PC-9 (cell line): ENCODE data around the gene PCSK5. TPM values are rescaled to one million over a fixed set of nuclear protein-coding genes. Genes with fewer than 3 reads are reported as not detected.
"Not testable (repeated sequence)": the region's sequence is repeated elsewhere in the genome, so short reads cannot be mapped to it uniquely, and the experiment has no call there.

Experiments
- BruUV-seq: library from RNA; stranded (reverse); fragments of 400-500 nt; replicated peaks from 2 replicates; lab custom pipeline; 2021; lab: Mats Ljungman, UMichigan
- CTCF ChIA-PET: fragments of 300-600 bp; sonication (Branson Sonifier 250); formaldehyde crosslinking; loops from one replicate; lab custom pipeline; 2022; ENCODE audit warnings: antibody characterized with exemption; lab: Charles Lee
- POLR2A ChIA-PET: fragments of 300-600 bp; sonication (Branson Sonifier 250); formaldehyde crosslinking; loops from one replicate; lab custom pipeline; 2022; ENCODE audit warnings: antibody characterized with exemption; ENCODE audit not compliant: unreplicated experiment; lab: Charles Lee
- DNase-seq, 2 experiments: peaks; one replicate each; pipeline versions ENCODE4 v3.0.0 to v3.0.0-alpha.2; 2015 to 2022; ENCODE audit warnings: mixed read lengths in 1 of 2
- H2AFZ ChIP-seq: fragments of 200-600 bp; sonication (generic); 2 replicates; pipeline ENCODE4 v1.8.1; 2017; ENCODE audit warnings: antibody characterized with exemption
- H3F3A ChIP-seq: fragments of 200-600 bp; sonication (generic); 2 replicates; pipeline ENCODE4 v1.8.1; 2017; ENCODE audit warnings: antibody characterized with exemption, mild to moderate bottlenecking, low read depth; ENCODE audit not compliant: insufficient read depth
- H3K27ac ChIP-seq: fragments of 200-600 bp; sonication (generic); 2 replicates; pipeline ENCODE4 v1.6.1; 2016; ENCODE audit warnings: mixed run types
- H3K27me3 ChIP-seq: fragments of 200-600 bp; sonication (generic); 2 replicates; pipeline ENCODE4 v1.6.1; 2016; ENCODE audit warnings: low read depth, mixed run types; ENCODE audit not compliant: insufficient read depth
- H3K36me3 ChIP-seq: fragments of 200-600 bp; sonication (generic); 2 replicates; pipeline ENCODE4 v1.6.1; 2016; ENCODE audit warnings: low read depth, mixed run types
- H3K4me1 ChIP-seq: fragments of 200-600 bp; sonication (generic); replicated peaks from 2 replicates; pipeline ENCODE4 v1.6.1; 2016; ENCODE audit warnings: mixed run types; ENCODE audit not compliant: insufficient read depth
- H3K4me2 ChIP-seq: fragments of 200-600 bp; sonication (generic); 2 replicates; pipeline ENCODE4 v1.6.1; 2017; ENCODE audit warnings: mixed run types
- H3K4me3 ChIP-seq: fragments of 200-600 bp; sonication (generic); 2 replicates; pipeline ENCODE4 v1.6.1; 2016; ENCODE audit warnings: mixed run types
- H3K79me2 ChIP-seq: fragments of 200-600 bp; sonication (generic); 2 replicates; pipeline ENCODE4 v1.6.1; 2017; ENCODE audit warnings: low read depth, mixed run types
- H3K9me2 ChIP-seq: fragments of 200-600 bp; sonication (generic); 2 replicates; pipeline ENCODE4 v1.8.1; 2017; ENCODE audit warnings: mild to moderate bottlenecking; ENCODE audit not compliant: insufficient read depth
- H3K9me3 ChIP-seq: fragments of 200-600 bp; sonication (generic); 2 replicates; pipeline ENCODE4 v1.8.1; 2016; ENCODE audit warnings: low read depth; ENCODE audit not compliant: insufficient read depth
- H4K20me1 ChIP-seq: fragments of 200-600 bp; sonication (generic); 2 replicates; pipeline ENCODE4 v1.8.1; 2017; ENCODE audit not compliant: insufficient read depth
- EZH2 ChIP-seq: fragments of 200-600 bp; sonication (generic); IDR thresholded peaks from 2 replicates; pipeline ENCODE4 v1.8.0; 2017; ENCODE audit warnings: antibody characterized with exemption, low read depth
- intact Hi-C: fragments of 100-400 bp; cut with micrococcal nuclease; formaldehyde crosslinking; loops from one replicate; pipeline ENCODE4 v1.10.0; 2022; ENCODE audit not compliant: unreplicated experiment
- total RNA-seq: library from RNA; stranded (reverse); gene quantifications from 2 replicates; pipeline ENCODE4 v1.2.3, GENCODE V29; 2021
- TF ChIP-seq, protein P1 (sequence below): fragments of 200-600 bp; sonication (generic); conservative IDR thresholded peaks from 2 replicates; pipeline ENCODE4 v1.6.1; 2017; ENCODE audit warnings: mixed run types, antibody characterized with exemption, mild to moderate bottlenecking, moderate library complexity

Gene PCSK5
- total RNA-seq, 1 experiment from 2014 or later: 8.2 TPM

DNA sequence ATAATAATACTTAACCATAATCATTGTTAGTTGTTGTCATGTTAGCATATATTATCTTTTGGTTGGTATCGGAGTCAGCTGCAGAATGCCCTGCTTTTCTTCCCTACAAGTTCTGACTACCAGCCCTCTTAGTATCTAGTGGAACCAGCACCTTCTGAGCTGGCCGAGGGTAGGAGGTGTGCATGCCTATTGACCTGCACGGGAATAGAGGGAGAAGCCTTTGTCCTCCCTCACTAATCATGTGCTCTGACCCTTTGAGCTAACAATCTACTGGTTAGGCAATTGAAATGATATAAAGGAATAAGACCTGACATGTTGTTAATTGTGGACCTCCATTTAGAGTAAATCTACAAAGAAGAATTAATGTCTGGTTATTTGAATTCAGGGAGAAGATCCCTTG lies 4.1 kb downstream of the PCSK5 start:
- Histone ChIP-seq H2AFZ (no peak overlapping the region), H3K4me3 (peak overlapping the region; percentile 76; the same call in 1 of the 2 replicates), H3K4me2 (peak overlapping the region; percentile 97; the same call in 1 of the 2 replicates), H3F3A (peaks cover 19% of the 10 kb centered on the region), H3K9me3 (no peaks in the 10 kb centered on the region), H4K20me1 (no peaks in the 10 kb centered on the region), H3K79me2 (peaks cover 74% of the 10 kb centered on the region), H3K27ac (no peak overlapping the region), H3K36me3 (no peaks in the 10 kb centered on the region), H3K4me1 (peaks cover 24% of the 10 kb centered on the region), H3K9me2 (no peaks in the 10 kb centered on the region), H3K27me3 (no peaks in the 10 kb centered on the region)
- ChIA-PET POLR2A (no interaction called here), CTCF (no interaction called here)
- no peak for DNase-seq
- no TSS peak for BruUV-seq
- intact Hi-C loops: loop anchor here (10.0 kb wide), 1 partner anchor 480 kb away; no protein-coding TSS in a partner anchor
- no peak for TF ChIP-seq EZH2
- TF ChIP-seq, protein P1, sequence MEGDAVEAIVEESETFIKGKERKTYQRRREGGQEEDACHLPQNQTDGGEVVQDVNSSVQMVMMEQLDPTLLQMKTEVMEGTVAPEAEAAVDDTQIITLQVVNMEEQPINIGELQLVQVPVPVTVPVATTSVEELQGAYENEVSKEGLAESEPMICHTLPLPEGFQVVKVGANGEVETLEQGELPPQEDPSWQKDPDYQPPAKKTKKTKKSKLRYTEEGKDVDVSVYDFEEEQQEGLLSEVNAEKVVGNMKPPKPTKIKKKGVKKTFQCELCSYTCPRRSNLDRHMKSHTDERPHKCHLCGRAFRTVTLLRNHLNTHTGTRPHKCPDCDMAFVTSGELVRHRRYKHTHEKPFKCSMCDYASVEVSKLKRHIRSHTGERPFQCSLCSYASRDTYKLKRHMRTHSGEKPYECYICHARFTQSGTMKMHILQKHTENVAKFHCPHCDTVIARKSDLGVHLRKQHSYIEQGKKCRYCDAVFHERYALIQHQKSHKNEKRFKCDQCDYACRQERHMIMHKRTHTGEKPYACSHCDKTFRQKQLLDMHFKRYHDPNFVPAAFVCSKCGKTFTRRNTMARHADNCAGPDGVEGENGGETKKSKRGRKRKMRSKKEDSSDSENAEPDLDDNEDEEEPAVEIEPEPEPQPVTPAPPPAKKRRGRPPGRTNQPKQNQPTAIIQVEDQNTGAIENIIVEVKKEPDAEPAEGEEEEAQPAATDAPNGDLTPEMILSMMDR: no peak

DNA sequence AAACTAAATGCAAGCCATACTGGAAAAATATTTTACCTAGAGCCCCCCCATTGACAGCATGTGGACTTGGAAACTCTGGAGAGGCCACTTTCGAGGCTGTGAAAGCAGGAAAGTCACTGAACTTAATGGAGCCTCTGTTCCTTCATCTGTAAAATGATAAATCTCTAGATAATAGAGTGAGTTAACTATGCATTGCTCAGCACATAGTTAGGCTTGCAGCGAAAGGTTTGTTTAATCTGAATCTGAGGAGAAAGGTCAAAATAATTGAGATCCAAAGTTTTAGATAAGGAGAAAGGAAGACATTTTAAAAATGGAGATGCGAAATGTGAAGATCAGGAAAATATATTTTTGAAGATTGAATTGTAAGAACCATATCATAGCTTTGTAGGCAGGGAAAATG lies 4.6 kb downstream of the PCSK5 start:
- Histone ChIP-seq H3K79me2 (peaks cover 80% of the 10 kb centered on the region), H3K36me3 (no peaks in the 10 kb centered on the region), H3K27ac (no peak overlapping the region), H3K9me3 (no peaks in the 10 kb centered on the region), H2AFZ (no peak overlapping the region), H3K4me1 (peaks cover 24% of the 10 kb centered on the region), H3K27me3 (no peaks in the 10 kb centered on the region), H3K4me2 (peak overlapping the region; percentile 97; the same call in 1 of the 2 replicates), H3K9me2 (no peaks in the 10 kb centered on the region), H3K4me3 (no peak overlapping the region), H3F3A (peaks cover 18% of the 10 kb centered on the region), H4K20me1 (no peaks in the 10 kb centered on the region)
- TF ChIP-seq, protein P1: no peak
- no peak for TF ChIP-seq EZH2
- BruUV-seq: no TSS peak
- intact Hi-C loops: loop anchor here (10.0 kb wide), 1 partner anchor 480 kb away; no protein-coding TSS in a partner anchor
- ChIA-PET POLR2A (no interaction called here), CTCF (no interaction called here)
- DNase-seq: no peak

DNA sequence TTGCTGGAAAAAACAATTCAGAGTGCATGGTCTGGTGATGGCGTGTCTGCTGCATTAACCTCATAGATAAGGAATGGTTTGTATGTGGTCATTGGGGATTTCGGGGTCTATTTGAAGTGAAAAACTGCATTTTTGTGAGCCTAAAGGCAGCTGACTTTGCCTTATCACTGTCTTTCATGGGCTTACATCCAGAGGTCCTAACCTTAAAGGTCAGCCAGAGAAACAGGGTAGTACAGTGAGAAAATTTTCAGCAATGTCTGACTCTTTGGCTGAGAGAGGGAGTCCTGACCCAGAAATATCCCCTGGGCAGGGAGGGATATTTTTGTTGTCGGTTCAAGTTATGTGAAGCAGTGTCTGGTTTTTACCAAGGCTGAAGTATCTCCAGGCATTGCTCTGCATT lies 5.7 kb downstream of the PCSK5 start:
- BruUV-seq: no TSS peak
- CTCF ChIA-PET: interaction anchor here (0.7 kb wide), 1 partner anchor 32 kb away, joined by 3 read pairs; no protein-coding TSS in a partner anchor
- intact Hi-C loops: loop anchor here (10.0 kb wide), 1 partner anchor 479 kb away; no protein-coding TSS in a partner anchor

DNA sequence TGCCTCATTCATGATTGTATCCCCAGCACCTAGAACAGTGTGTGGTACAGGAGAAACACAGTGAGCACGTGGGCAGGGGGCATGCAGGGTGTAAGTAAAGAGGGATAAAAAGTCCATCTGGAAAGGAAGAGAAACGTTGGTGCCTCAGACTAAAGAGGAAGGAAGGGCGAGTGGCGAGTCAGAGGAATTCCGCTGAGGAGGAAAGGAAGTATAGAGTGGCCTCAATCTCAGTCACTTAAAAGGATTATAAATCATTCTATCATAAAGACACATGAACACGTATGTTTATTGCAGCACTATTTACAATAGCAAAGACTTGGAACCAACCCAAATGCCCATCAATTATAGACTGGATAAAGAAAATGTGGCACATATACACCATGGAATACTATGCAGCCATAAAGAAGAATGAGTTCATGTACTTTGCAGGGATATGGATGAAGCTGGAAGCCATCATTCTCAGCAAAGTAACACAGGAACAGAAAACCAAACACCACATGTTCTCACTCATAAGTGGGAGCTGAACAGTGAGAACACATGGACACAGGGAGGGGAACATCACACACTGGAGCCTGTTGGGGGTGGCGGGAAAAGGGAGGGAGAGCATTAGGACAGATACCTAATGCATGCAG lies 10.5 kb downstream of the PCSK5 start:
- POLR2A ChIA-PET, H3K27me3 ChIP-seq, H2AFZ ChIP-seq, H3K27ac ChIP-seq, H3K4me2 ChIP-seq, DNase-seq, CTCF ChIA-PET, H3K36me3 ChIP-seq, intact Hi-C loops, H3K9me3 ChIP-seq, H3K4me3 ChIP-seq, BruUV-seq, H4K20me1 ChIP-seq, H3K9me2 ChIP-seq: not testable (repeated sequence)
- peaks cover 10% of the 10 kb centered on the region for H3F3A ChIP-seq
- H3K4me1 ChIP-seq: peaks cover 20% of the 10 kb centered on the region
- H3K79me2 ChIP-seq: peaks cover 56% of the 10 kb centered on the region

More for the DNA sequence above, 5.7 kb downstream of the PCSK5 start:
- no peaks in the 10 kb centered on the region for H3K9me3 ChIP-seq
- H4K20me1 ChIP-seq: no peaks in the 10 kb centered on the region
- peaks cover 24% of the 10 kb centered on the region for H3K4me1 ChIP-seq
- no peak overlapping the region for H3K4me2 ChIP-seq
- peaks cover 80% of the 10 kb centered on the region for H3K79me2 ChIP-seq
- TF ChIP-seq EZH2: no peak
- TF ChIP-seq, protein P1: no peak
- POLR2A ChIA-PET: no interaction called here
- no peak for DNase-seq
- no peak overlapping the region for H3K4me3 ChIP-seq
- no peaks in the 10 kb centered on the region for H3K36me3 ChIP-seq
- no peaks in the 10 kb centered on the region for H3K27me3 ChIP-seq
- no peak overlapping the region for H2AFZ ChIP-seq
- no peak overlapping the region for H3K27ac ChIP-seq
- peaks cover 18% of the 10 kb centered on the region for H3F3A ChIP-seq
- no peaks in the 10 kb centered on the region for H3K9me2 ChIP-seq
